ENCODE measurements around the gene SLC6A11. TPM values are rescaled to one million over a fixed set of nuclear protein-coding genes. Genes with fewer than 3 reads are reported as not detected.

SLC6A11 gene
- total RNA-seq, 1 experiment from 2014 or later: not detected

DNA sequence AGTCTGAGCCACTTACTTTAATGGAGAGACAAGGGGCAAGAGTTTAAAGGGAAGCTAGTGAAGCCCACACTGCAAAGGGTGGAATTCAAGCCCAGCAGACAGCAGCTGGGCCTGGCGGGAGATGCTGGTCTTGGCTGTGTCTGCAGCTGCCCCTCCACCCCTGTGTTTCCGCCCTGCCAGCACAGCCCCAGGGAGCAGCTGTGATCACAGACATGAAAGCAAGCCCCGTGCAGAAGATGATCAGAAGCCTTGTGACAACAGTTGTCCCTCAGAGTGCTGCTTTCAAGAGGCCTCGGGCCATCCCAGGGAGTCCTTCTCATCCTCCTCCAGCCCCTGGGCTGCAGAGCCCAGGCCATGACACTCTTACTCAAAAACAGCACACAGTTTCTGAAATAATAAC lies 152.4 kb downstream of the SLC6A11 start:
- H3K27me3 ChIP-seq (ENCODE audit: low read length): no peaks in the 10 kb centered on the region
- no peaks in the 10 kb centered on the region for H3K36me3 ChIP-seq (ENCODE audit: insufficient read depth, low read length)
- no peaks in the 10 kb centered on the region for H4K20me1 ChIP-seq (ENCODE audit: insufficient read depth, low read depth, low read length)
- H2AFZ ChIP-seq (ENCODE audit: low read length): no peak overlapping the region
- H3K4me3 ChIP-seq (ENCODE audit: low read length): no peak overlapping the region
- H3K79me2 ChIP-seq (ENCODE audit: low read length): no peaks in the 10 kb centered on the region
- no peak overlapping the region for H3K27ac ChIP-seq (ENCODE audit: low read length)
- H3K9me3 ChIP-seq (ENCODE audit: low read length): no peaks in the 10 kb centered on the region
- H3K9me2 ChIP-seq (replicated peaks; ENCODE audit: insufficient read depth, low read length): no peaks in the 10 kb centered on the region
- no peak overlapping the region for H3K4me2 ChIP-seq (ENCODE audit: low read depth, low read length, poor library complexity, severe bottlenecking)
- no peaks in the 10 kb centered on the region for H3K4me1 ChIP-seq (ENCODE audit: low read length)
- no peak for DNase-seq
- H3K9ac ChIP-seq (ENCODE audit: low read length): no peak overlapping the region

DNA sequence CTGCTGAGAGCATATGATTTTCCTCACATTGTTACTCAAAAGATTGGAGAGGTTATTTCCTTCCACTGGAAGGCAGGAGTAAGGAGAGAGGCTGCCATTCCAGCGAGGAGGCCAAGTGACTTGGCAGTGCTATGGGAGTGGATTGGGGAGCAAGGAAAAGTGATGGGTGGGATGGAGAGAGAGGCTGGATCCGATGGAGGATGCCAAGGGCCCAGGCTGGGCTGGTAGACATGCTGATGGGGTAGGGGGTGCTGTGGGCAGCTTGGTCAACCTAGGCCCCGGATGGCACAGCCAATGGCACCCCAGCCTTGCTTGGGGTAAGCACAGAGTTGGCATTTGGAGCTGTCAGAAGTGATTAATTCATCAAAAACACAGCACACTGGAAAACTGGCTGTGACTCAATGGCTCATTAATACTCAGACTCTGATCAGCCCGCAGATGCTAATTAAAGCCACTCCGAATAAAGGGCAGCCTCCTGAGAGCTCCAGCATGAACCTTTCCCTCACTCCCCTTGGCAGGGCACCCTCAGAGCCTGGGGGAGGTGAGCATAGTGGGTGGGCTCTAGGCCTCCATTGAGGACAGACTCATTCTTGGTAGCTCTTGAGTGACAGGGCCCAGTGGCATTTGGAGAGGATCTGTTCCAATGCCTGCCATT lies 154.4 kb downstream of the SLC6A11 start:
- Histone ChIP-seq H3K9ac (ENCODE audit: low read length) (no peak overlapping the region), H3K9me3 (ENCODE audit: low read length) (no peaks in the 10 kb centered on the region), H3K27ac (ENCODE audit: low read length) (no peak overlapping the region), H3K9me2 (replicated peaks; ENCODE audit: insufficient read depth, low read length) (no peaks in the 10 kb centered on the region), H3K36me3 (ENCODE audit: insufficient read depth, low read length) (no peaks in the 10 kb centered on the region), H3K4me2 (ENCODE audit: low read depth, low read length, poor library complexity, severe bottlenecking) (no peak overlapping the region), H3K79me2 (ENCODE audit: low read length) (no peaks in the 10 kb centered on the region), H3K27me3 (ENCODE audit: low read length) (no peaks in the 10 kb centered on the region), H4K20me1 (ENCODE audit: insufficient read depth, low read depth, low read length) (no peaks in the 10 kb centered on the region), H2AFZ (ENCODE audit: low read length) (no peak overlapping the region), H3K4me3 (ENCODE audit: low read length) (no peak overlapping the region), H3K4me1 (ENCODE audit: low read length) (no peaks in the 10 kb centered on the region)
- DNase-seq: no peak

DNA sequence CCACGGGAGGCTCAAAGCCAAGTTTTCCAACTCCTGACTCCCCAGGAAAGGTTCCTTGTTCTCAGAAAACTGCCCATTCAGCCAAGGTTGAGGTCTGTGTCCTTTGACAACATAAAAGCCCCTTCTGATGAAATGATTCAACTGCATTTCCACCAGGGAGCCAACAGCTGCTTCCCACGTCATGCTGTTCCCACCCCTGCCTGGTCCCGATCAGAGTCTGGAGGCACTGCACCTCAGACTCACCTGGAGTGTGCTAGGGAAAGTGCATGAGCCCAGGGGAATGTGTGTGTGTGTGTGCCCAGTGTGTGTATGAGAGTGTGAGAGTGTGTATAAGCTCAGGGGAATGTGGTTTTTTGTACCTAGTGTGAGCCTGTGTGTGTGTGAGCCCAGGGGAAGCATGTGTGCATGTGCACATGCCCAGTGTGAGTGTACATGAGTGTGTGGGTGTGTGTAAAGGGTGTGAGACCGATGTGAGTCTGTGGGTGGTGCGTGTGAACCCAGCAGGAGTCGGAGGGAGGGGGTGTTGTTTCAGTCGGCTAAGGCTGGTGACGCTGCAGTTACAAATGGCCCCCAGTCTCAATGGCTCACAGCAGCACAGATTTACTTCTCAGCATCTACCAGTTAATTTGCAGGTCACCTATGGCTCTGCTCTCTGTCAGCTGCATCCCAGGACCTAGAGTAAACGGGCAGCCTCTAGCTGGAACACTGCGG lies 156.2 kb downstream of the SLC6A11 start:
- Histone ChIP-seq H2AFZ (ENCODE audit: low read length) (no peak overlapping the region), H3K9ac (ENCODE audit: low read length) (no peak overlapping the region), H3K4me2 (ENCODE audit: low read depth, low read length, poor library complexity, severe bottlenecking) (no peak overlapping the region), H3K36me3 (ENCODE audit: insufficient read depth, low read length) (no peaks in the 10 kb centered on the region), H3K9me2 (replicated peaks; ENCODE audit: insufficient read depth, low read length) (no peaks in the 10 kb centered on the region), H3K9me3 (ENCODE audit: low read length) (no peaks in the 10 kb centered on the region; the same call in 1 of the 2 replicates), H3K27me3 (ENCODE audit: low read length) (no peaks in the 10 kb centered on the region), H3K27ac (ENCODE audit: low read length) (no peak overlapping the region), H4K20me1 (ENCODE audit: insufficient read depth, low read depth, low read length) (no peaks in the 10 kb centered on the region), H3K79me2 (ENCODE audit: low read length) (no peaks in the 10 kb centered on the region), H3K4me3 (ENCODE audit: low read length) (no peak overlapping the region), H3K4me1 (ENCODE audit: low read length) (no peaks in the 10 kb centered on the region)
- no peak for DNase-seq

DNA sequence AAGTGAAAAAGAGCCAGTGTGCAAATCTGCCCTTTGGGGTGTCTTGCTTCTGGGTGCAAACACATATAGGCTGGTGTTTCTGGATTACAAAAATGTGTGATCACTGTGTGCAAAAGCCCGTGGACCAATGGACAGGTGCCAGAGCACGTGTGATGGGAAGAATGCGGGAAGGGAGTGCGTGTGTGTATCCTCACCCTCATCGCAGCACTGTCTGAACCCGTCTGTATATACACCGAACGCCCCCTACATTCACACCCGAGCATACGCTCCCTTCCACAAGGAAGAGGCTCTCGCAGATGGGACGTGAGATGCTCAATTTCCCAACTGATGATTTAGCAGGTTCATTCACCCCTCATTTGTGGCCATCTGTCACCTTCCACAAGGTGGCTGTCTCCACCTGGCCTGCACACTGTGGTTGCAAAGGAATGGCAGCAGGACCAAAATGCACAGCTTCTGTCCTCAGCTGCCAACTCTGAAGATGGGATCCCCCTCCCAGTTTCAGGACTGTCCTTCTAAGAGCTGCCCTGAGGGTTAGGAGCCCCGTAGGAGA lies 157.1 kb downstream of the SLC6A11 start:
- no peaks in the 10 kb centered on the region for H3K27me3 ChIP-seq (ENCODE audit: low read length)
- H3K27ac ChIP-seq (ENCODE audit: low read length): no peak overlapping the region
- no peak for DNase-seq
- H3K4me1 ChIP-seq (ENCODE audit: low read length): no peaks in the 10 kb centered on the region
- no peaks in the 10 kb centered on the region for H3K36me3 ChIP-seq (ENCODE audit: insufficient read depth, low read length)
- H4K20me1 ChIP-seq (ENCODE audit: insufficient read depth, low read depth, low read length): no peaks in the 10 kb centered on the region
- H3K9me3 ChIP-seq (ENCODE audit: low read length): no peaks in the 10 kb centered on the region; the same call in 1 of the 2 replicates
- no peak overlapping the region for H3K4me2 ChIP-seq (ENCODE audit: low read depth, low read length, poor library complexity, severe bottlenecking)
- no peak overlapping the region for H2AFZ ChIP-seq (ENCODE audit: low read length)
- H3K9me2 ChIP-seq (replicated peaks; ENCODE audit: insufficient read depth, low read length): no peaks in the 10 kb centered on the region
- no peak overlapping the region for H3K9ac ChIP-seq (ENCODE audit: low read length)
- no peak overlapping the region for H3K4me3 ChIP-seq (ENCODE audit: low read length)
- H3K79me2 ChIP-seq (ENCODE audit: low read length): no peaks in the 10 kb centered on the region

DNA sequence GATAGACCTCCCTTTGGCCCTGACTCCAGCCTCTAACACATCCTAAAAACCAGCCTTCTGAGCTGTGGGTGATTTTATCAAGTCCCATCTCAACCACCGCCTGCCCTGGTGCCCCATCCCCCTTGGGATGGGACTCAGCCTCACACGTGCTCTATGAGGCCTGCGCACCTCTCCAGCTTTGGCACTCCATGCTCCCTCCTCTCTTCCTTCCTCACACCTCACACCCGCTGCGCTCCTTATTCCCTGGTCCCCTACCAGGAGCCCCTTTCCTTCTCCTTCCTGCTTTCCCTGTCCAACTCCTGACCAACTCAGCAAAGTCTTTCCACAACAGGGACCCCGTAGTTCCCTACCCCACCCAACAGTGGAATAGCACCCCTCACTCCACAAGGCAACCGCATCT lies 158.1 kb downstream of the SLC6A11 start:
- Histone ChIP-seq H3K27ac (ENCODE audit: low read length) (no peak overlapping the region), H3K9me3 (ENCODE audit: low read length) (no peaks in the 10 kb centered on the region; the same call in 1 of the 2 replicates), H2AFZ (ENCODE audit: low read length) (no peak overlapping the region), H3K4me2 (ENCODE audit: low read depth, low read length, poor library complexity, severe bottlenecking) (no peak overlapping the region), H3K4me3 (ENCODE audit: low read length) (no peak overlapping the region), H3K36me3 (ENCODE audit: insufficient read depth, low read length) (no peaks in the 10 kb centered on the region), H3K79me2 (ENCODE audit: low read length) (no peaks in the 10 kb centered on the region), H3K9me2 (replicated peaks; ENCODE audit: insufficient read depth, low read length) (no peaks in the 10 kb centered on the region), H4K20me1 (ENCODE audit: insufficient read depth, low read depth, low read length) (no peaks in the 10 kb centered on the region), H3K4me1 (ENCODE audit: low read length) (no peaks in the 10 kb centered on the region), H3K27me3 (ENCODE audit: low read length) (no peaks in the 10 kb centered on the region), H3K9ac (ENCODE audit: low read length) (no peak overlapping the region)
- no peak for DNase-seq

DNA sequence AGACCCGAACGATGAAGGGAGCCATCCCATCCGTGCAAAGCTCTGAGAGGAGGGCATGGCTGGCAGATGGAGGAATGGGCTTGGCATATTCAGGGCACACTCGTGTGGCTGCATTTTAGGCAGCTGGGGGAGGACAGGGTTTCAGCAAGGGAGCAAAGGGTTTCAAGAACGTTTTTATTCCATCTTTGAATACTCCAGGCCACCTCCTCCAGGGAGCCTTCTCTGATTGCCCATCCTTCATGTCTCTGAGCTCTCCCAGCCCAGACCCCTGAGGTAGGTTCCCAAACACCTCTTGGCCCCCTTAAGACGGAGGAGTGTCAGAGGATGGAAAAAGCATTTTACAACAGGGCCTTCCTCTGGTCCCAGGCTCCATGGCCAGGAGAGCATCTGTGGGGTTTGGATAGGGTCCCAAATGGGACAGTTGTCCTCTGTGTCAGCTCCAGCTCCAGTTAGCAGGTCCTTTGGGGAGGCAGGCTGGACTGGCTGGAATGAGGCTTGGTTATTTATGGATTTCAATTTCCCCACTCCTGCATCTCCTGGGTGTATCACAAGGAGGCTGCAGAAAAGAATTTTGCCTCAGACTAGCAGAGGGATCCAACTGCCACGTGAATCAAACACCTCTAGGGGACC lies 158.8 kb downstream of the SLC6A11 start:
- Histone ChIP-seq H3K27me3 (ENCODE audit: low read length) (no peaks in the 10 kb centered on the region), H2AFZ (ENCODE audit: low read length) (no peak overlapping the region), H3K9me3 (ENCODE audit: low read length) (no peaks in the 10 kb centered on the region; the same call in 1 of the 2 replicates), H3K79me2 (ENCODE audit: low read length) (no peaks in the 10 kb centered on the region), H4K20me1 (ENCODE audit: insufficient read depth, low read depth, low read length) (no peaks in the 10 kb centered on the region), H3K9ac (ENCODE audit: low read length) (no peak overlapping the region), H3K4me1 (ENCODE audit: low read length) (no peaks in the 10 kb centered on the region), H3K9me2 (replicated peaks; ENCODE audit: insufficient read depth, low read length) (no peaks in the 10 kb centered on the region), H3K4me3 (ENCODE audit: low read length) (no peak overlapping the region), H3K4me2 (ENCODE audit: low read depth, low read length, poor library complexity, severe bottlenecking) (no peak overlapping the region), H3K27ac (ENCODE audit: low read length) (no peak overlapping the region), H3K36me3 (ENCODE audit: insufficient read depth, low read length) (no peaks in the 10 kb centered on the region)
- DNase-seq: no peak

DNA sequence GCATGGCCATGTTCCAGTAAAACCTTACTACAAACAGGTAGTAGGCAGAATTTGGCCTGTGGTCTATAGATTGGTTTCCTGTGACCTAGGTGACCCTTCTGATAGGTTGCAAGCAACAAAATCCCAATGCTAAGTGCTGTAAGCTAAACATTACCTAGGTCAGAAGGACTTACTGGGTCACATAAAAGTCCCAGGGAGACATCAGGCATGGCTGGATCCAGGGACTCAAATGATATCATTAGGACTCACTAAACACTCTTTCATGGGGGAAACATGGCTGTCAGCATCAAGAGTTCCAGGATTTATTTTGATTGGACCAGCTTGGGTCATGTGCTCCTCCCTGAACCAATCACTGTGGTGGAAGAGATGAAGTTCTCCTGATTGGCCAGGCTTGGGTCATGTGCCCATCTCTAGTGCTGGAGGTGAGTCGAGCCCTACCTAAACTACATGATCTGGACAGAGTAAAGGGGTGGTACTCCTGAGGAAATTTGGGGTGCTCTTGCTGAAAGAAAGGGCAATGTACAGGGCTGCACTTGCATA lies 159.7 kb downstream of the SLC6A11 start:
- Histone ChIP-seq H3K9ac (ENCODE audit: low read length) (no peak overlapping the region), H3K4me2 (ENCODE audit: low read depth, low read length, poor library complexity, severe bottlenecking) (no peak overlapping the region), H3K4me1 (ENCODE audit: low read length) (no peaks in the 10 kb centered on the region), H2AFZ (ENCODE audit: low read length) (no peak overlapping the region), H3K36me3 (ENCODE audit: insufficient read depth, low read length) (no peaks in the 10 kb centered on the region), H3K27me3 (ENCODE audit: low read length) (no peaks in the 10 kb centered on the region), H3K27ac (ENCODE audit: low read length) (no peak overlapping the region), H3K79me2 (ENCODE audit: low read length) (no peaks in the 10 kb centered on the region), H3K9me2 (replicated peaks; ENCODE audit: insufficient read depth, low read length) (no peaks in the 10 kb centered on the region), H3K9me3 (ENCODE audit: low read length) (no peaks in the 10 kb centered on the region; the same call in 1 of the 2 replicates), H3K4me3 (ENCODE audit: low read length) (no peak overlapping the region), H4K20me1 (ENCODE audit: insufficient read depth, low read depth, low read length) (no peaks in the 10 kb centered on the region)
- DNase-seq: peak; percentile 62

DNA sequence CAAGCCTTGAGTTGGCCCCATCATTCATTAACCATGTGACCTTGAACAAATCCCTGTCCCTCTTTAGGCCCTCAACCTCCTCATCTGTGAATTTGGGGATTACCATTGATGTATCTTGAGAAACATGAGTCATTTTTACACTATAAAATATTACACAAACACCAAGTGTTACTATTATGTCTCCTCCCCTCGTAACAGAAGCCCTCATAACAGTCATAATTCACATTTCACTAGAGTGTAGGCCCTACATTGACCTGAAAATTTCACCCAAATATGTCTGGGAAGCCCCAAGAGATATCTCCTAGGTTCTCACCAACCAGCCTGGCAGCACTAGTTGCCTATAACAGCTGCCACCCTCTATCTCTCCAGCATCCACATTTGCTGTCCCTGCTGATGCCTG lies 160.7 kb downstream of the SLC6A11 start:
- Histone ChIP-seq H3K27me3 (ENCODE audit: low read length) (no peaks in the 10 kb centered on the region), H3K36me3 (ENCODE audit: insufficient read depth, low read length) (no peaks in the 10 kb centered on the region), H3K4me1 (ENCODE audit: low read length) (no peaks in the 10 kb centered on the region), H3K9ac (ENCODE audit: low read length) (no peak overlapping the region), H2AFZ (ENCODE audit: low read length) (no peak overlapping the region), H3K79me2 (ENCODE audit: low read length) (no peaks in the 10 kb centered on the region), H3K27ac (ENCODE audit: low read length) (no peak overlapping the region), H3K4me3 (ENCODE audit: low read length) (no peak overlapping the region), H3K4me2 (ENCODE audit: low read depth, low read length, poor library complexity, severe bottlenecking) (no peak overlapping the region), H3K9me3 (ENCODE audit: low read length) (no peaks in the 10 kb centered on the region; the same call in 1 of the 2 replicates), H4K20me1 (ENCODE audit: insufficient read depth, low read depth, low read length) (no peaks in the 10 kb centered on the region), H3K9me2 (replicated peaks; ENCODE audit: insufficient read depth, low read length) (no peaks in the 10 kb centered on the region)
- DNase-seq: no peak

Measured in Karpas-422 (cell line).